Measurements from ENCODE around the gene SLC39A7.
"Not testable (repeated sequence)": the region's sequence is repeated elsewhere in the genome, so short reads cannot be mapped to it uniquely, and the experiment has no call there.

SLC39A7 gene

DNA sequence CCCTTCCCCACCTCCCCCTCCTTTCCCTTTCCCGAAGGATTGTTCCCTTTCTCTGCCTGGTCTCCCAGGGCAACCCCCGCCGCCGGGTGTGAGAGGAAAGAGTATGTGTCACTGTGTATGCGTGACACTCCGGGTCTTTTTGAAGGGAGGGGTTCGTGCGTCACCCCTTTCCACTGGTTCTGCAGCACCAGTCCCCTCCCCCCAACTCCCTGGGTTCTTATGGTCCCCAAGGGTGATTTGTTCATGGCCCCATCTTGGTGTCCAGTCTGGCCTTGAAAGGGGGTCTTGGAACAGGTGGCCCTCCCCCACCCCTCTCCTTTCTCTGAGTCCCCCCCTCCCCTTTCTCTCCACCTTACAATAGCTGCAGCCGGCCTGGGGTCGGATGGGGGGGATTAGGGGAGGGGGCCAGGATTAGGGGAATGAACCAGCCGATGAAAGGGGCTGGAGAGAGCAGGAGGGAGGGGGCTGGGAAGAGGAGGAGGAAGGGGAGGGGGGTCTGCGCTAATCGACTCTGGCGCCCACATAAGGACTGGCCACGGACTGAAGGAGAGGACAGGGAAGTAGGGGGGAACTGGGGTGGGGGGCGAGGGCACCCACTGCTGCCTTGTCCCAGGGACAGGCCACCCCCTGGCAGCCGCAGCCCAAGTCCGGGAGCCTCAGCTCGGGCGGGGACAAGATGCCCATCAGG, 6.3 kb downstream of the SLC39A7 start:
- DNase-seq = no peak

DNA sequence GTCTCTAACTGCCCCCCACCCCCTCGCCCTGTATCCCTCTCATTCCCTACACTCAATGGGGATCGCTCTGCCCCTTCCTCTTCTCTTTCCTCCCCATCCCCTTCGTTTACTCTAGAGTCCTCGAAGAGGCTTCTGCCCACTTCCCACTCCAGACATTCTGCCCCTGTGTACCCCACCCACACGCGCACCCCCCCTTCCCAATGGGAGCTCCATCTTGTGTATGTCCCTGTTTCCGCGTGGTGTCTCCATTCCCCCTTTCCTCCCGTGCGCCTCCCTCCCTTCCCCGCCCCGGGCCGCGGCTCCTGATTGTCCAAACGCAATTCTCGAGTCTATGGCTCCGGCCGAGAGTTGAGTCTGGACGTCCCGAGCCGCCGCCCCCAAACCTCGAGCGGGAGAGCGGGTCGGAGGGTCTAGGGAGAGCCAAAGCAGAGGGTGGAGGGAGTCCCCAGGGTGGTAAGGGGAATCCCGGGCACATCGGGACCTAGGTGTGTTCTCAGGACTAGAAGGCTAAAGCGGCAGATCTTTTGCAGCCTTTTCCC, 7.0 kb downstream of the SLC39A7 start:
- DNase-seq = no peak

DNA sequence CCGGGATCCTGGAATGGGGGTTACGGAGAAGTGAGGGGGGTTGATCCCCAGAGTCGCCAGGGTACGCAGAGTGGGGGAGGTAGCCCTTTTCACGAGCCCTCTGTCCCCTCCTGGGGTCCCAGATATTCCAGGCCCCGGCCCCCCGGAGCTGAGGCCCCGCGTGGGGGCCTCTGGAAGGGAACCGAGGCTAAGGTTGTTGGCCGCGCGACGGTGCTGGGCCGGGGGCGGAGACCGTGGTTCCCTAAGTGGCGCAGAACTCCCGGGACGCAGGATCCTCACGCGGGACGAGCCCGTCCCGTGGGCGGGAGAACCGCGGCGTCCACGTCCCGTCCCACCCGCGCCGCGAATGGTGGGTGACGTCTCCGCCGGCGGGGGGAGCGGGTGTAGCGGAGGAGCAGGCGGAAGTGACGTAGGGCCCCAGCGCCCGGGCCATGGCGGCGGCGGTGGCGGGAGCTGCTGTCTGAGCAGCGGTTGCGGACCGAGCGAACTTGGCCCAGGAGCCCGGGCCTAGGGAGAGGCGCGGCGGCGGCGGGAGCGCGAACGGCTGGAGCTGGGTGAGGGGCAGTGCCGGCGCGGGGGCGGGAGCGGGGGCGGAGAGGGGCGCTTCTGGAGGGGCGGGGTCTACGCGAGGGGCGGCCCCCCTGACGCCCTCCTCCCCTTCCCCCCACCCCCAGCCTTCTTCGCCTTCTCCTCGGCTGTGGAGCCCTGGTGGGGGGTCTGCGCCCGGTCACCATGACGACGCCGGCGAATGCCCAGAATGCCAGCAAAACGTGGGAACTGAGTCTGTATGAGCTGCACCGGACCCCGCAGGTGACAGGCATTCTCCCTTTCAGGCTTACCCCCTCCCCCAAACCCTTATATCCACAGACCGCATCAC, 7.7 kb downstream of the SLC39A7 start, which contains the start of gene RING1:
Gene RING1, plus strand, starts transcription at position 410 of the 877 bp plus-strand sequence. Its CDS starts 323 bp downstream, at position 733.
- DNase-seq = peak; percentile 90

DNA sequence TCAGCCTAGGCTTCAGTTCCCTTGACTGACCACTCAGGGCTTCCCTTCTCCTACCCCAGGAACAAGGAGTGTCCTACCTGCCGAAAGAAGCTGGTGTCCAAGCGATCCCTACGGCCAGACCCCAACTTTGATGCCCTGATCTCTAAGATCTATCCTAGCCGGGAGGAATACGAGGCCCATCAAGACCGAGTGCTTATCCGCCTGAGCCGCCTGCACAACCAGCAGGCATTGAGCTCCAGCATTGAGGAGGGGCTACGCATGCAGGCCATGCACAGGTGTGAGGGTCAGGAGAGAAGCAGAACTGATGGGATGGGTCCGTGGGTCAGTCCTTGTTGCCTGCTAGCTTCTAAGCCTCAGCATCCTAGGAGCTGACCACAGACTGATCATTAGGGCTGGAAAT, 9.2 kb downstream of the SLC39A7 start:
- DNase-seq = no peak

DNA sequence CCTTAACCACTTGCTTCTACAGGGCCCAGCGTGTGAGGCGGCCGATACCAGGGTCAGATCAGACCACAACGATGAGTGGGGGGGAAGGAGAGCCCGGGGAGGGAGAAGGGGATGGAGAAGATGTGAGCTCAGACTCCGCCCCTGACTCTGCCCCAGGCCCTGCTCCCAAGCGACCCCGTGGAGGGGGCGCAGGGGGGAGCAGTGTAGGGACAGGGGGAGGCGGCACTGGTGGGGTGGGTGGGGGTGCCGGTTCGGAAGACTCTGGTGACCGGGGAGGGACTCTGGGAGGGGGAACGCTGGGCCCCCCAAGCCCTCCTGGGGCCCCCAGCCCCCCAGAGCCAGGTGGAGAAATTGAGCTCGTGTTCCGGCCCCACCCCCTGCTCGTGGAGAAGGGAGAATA, 10.5 kb downstream of the SLC39A7 start:
- no peak for DNase-seq

DNA sequence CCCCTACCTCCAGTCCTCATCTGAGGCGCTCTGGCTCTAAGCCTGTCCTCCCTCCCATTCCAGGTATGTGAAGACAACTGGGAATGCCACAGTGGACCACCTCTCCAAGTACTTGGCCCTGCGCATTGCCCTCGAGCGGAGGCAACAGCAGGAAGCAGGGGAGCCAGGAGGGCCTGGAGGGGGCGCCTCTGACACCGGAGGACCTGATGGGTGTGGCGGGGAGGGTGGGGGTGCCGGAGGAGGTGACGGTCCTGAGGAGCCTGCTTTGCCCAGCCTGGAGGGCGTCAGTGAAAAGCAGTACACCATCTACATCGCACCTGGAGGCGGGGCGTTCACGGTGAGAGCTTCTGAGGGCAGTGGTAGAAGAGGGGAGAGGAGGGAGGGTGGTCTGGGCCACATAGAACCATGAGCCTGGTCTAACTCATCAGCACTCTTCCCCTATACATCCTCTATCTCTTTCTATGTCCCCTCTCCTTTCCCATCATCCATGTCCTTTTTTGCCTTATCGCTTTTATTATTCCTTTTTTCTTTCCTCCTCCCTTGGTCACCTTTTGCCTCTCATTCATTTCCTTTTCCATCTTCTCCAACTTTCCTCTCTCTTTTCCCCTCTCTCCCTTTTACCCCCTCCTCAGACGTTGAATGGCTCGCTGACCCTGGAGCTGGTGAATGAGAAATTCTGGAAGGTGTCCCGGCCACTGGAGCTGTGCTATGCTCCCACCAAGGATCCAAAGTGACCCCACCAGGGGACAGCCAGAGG, 11.2 kb downstream of the SLC39A7 start:
- no peak for DNase-seq

DNA sequence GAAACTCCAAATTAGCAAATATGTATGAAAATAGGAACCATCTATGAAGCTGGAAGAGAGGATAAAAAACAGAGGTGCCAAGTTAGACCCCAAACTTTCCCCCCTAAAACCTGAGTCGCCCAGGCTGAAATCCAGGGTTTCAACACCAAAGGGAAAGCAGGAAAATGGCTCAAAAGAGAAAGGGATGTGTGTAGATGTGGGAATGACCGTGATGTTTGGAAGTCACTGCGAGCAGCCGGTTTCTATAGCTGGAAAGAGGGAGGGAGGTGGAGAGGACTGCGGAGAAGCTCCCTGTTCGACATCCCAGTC, 12.1 kb downstream of the SLC39A7 start:
- DNase-seq = no peak

DNA sequence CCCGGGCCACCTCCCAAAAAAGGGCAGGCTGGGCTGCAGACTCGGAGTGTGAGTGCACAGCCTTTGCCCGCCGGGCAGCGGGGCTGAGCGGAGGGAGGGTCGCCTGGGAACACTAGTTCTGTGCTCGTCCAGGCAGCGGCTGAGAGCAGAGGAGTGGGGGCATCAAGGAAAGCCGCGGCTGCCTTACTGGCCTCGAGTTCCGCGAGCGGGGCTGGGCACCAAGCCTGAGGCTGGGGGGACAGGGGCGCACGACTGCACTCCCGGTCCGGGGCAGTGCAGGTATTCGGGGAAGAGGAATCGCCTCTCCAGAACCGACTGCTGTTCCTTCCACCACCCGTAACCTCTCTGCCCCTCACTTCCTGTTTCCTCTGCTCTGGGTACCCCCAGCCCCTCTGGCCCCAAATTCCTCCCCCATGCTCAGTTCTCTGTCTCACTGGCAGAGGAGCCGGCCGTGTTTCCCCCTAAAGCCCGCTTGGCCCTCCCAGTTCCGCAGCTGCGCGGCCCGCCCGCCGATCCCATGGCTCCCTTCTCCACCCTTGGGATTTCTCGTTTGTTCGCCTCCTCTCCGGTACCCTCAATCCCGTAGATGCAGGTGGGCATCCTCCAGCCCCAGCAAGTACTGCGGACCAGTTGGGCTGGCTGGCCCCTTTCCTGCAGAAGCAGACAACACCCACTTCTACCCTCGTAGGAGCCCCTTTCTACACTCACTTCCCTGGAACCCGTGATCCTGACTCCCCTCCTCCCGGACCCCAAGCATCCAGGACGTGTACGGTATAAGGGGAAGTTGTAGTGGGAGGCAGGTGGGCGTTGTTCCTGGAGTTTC, 12.7 kb downstream of the SLC39A7 start:
- no peak for DNase-seq

DNA sequence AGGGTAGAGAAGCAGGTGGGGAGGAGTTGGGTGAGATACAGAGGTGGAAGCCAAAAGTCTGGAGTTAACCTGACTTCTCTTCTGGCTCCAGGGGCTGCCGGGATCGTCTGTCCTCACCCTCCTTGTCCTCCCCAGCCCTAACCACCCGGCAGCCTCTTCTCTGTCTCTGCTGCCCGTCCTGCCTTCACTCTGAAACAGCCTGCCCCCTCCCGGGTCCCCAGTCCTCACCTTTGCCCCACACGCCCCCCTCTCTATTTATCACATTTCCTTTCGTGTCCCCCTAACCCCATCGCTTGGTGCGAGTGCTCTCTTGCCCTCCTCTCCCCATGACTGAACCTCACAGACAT, 13.3 kb downstream of the SLC39A7 start:
- DNase-seq = no peak

DNA sequence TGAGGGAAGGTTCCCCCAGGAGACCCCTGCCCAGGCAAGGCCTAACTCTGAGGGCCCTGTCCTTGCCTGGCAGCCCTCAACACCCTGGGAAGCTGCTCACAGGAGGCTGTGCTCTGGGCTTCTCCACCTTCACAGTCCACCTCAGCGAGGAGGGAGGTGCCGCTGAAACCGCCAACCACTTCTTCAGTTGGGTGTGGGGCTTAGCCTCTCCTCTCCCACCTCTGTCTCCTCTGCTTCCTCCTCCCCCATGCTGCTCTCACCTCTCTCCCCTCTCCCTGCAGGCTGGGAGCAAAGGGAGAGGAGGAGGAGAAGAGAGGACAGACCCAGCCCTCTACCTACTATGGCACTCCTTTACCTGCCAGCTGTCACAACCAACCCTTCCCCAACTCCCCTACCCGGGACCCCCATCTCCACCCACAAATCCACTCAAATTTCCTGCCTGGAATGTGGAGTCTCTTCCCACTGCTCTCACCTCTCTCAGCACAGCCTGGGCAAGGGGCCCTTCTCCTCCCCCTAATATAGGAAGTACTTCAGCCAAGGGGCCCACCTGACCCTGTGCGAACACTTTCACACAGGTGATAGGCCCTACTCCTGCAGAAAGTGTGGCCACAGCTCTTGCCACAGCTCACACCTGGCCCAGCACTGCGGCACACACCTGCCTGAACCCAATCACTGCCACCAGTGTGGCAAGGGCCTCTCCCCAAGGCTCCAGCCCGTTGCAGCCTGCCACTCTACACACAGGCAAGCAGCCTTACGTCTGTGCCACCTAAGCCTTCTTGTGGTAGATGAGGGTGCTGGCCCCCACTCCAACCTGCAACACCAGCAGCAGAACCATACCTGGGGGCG, 14.8 kb downstream of the SLC39A7 start:
- no peak for DNase-seq

DNA sequence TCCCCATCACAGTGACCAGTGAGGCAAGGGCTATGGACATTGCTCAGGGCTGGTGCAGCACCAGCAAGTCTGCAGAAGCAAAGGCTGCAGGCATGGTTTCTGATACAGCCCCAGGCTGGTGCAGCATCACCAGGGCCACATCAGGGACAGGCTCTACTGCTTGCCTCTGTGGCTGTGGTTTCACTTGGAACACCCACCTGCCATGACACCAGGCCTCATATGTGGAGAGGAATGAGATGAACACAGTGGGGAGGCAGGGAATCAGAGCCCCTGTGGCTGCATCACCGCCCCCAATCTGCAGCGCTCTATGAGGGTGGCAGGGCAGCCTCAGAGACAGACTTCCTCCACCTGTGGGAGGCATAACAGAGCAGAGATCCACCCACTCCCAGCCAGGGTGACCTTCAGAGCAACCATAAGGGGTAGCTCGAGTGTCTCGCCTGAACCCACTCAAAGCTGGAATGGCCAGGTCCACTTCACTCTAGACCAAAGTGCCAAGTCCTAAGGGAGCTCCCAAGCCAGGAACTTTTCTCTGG, 15.5 kb downstream of the SLC39A7 start:
- no peak for DNase-seq

DNA sequence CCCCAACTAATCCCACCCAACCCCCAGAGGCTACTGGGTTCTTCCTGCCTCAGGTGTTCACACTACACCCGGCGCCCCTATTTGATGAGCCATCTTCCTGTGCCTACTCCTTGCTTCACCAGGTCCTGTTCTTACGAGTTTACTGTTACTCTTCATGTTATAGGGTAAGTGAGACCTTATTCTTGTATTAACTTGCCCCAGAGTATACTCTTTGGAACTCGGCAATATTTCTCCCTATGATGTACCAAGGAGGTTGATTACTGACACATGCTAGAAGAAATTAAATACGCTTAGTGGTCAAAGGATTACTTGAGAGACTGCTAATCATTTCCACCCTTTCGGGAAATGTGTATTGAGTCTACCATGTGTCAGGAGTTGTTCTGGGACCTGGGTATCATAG, 16.6 kb downstream of the SLC39A7 start:
- no peak for DNase-seq

DNA sequence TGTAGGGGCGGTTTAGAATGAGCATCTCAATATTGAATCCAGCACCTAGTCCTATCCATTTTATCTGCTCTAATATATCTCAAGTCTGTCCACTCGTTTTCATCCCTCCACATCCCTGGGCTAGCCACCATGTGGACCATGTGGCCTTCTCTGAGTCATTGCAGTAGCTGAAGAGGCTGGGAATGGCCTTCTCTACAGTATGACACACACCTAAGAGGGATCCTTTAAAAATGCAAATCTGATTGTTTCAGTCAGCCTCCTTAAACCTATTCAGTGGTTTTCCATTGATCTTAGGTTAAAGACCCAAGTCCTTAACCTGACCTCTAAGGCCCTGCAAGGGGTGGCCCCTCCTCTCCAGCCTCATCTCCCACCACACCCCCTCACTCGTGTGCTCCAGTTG, 17.0 kb downstream of the SLC39A7 start:
- no peak for DNase-seq

DNA sequence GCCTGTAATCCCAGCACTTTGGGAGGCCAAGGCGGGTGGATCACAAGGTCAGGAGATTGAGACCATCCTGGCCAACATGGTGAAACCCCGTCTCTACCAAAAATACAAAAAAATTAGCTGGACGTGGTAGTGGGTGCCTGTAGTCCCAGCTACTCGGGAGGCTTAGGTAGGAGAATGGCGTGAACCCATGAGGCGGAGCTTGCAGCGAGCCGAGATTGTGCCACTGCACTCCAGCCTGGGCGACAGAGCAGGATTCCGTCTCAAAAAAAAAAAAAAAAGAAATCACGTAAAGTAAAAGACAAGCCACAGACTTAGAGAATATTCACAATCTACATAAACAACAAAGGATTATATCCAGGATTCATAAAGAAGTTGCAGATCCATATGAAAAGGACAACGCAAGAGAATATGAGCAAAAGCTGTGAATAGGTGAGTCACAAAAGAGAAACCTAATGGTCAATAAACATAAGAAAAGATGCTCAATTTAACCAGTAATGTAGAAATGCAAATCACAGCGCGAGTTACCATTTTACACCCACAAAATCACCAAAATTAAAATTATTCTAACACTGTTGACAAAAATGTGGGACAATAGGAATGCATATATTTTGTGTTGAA, 25.9 kb downstream of the SLC39A7 start:
- not testable (repeated sequence) for DNase-seq

DNA sequence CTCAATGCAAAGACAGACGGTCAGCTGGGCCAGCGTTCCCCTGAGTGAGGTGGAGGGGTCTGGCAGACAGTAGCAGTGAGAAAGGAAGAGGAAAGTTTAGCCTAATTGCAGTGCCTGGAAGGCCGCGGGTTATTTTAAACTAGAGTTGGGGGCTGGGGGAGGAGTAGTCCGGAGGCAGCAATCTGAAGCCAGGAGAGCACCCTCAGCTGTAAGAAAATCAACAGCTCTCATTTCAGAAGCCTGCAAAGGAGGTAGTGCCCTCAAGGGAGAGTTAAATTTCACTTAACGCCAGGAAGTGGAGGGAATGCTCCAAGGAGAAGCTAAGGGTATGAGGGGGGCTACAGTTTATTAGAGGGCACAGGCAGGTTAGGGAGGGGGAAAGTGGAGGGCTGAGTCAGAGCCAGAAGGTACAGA, 34.6 kb downstream of the SLC39A7 start:
- no peak for DNase-seq

DNA sequence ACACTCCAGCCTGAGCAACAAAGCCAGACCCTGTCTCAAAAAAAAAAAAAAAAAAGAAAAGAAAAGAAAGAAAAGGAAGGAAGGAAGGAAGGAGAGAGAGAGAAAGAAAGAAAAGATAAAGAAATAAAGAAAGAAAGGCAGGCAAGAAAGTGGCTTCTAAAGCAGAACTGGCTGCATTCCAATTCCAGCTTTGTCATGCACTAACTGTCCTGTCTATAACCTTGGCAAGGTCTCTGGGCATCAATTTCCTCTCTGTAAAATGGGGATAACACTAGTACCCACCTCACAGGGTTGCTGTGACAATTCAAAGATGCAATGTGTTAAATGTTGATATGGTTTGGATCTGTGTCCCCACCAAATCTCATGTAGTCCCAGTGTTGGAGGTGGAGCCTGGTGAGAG, 35.7 kb downstream of the SLC39A7 start:
- DNase-seq = no peak

DNA sequence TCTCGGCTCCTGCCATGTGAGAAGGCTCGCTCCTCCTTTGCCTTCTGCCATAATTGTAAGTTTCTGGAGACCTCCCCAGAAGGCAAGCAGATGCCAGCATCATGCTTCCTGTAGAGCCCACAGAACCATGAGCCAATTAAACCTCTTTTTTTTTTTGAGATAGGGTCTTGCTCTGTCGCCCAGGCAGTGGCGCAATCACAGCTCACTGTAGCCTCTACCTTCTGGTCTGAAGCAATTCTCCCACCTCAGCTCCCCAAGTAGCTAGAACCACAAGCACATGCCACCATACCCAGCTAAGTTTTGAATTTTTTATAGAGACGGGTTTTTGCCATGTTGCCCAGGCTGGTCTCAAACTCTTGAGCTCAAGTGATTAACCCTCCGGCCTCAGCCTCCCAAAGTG, 36.2 kb downstream of the SLC39A7 start:
- no peak for DNase-seq

DNA sequence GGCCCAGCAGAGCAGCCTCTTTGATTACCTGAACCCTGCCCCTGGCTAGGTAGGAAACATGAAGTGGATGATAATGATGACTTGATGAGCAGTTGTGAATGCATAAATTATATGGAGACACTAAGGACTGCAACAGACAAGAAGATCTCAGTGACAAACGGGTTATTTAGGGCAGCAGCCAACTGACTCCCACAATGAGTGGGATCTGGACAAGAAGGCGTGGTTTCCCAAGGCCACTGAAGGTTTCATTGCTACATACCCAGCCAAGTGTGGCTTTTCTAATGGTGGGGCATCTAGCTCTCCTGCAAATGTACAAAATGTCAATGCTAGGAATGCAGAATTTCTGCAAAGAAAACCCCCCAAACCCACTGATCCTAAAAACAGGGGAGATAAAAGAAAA, 37.1 kb downstream of the SLC39A7 start:
- no peak for DNase-seq

DNA sequence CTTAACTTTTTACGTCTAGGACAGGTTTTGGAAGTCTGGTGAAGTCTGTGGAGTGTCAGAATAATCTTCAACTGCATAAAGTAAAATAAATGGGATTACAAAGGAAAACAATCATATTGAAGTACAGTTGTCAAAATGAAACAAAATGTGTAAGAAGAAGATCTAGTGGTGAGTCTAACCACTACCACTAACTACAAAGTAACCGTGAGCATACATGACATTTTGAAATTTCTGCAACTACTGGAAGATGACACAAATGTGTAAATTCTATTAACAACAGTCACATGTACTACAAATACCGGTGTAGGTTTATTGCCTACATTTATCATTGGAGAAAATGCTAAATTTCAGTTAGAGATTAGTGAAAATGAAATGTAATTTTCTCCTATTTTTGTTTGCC, 41.3 kb downstream of the SLC39A7 start:
- peak; percentile 29 for DNase-seq

DNA sequence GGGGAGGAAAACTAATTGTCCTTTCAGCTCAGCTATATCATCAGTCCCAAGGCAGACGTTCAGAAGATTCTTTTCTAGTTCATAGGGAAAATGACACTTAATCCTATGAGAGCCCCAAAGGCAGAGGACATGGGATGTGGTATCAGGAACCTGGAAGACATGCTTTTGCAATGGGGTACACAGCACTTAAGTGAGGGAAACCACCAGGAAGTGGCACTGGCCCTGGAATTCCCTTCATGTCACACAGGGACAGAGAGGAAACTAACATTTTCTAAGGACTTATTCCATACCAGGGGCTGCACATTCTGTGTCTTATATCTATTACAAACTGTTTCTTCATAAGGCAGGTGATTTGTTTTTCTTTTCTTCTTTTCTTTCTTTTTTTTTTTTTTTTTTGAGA, 42.8 kb downstream of the SLC39A7 start:
- DNase-seq = no peak

Data from suppressor macrophage treated with lipopolysaccharide for 4 hours (primary cell).